GM12878 (cell line): ENCODE data around the gene CEP63. TPM values are rescaled to one million over a fixed set of nuclear protein-coding genes. Genes with fewer than 3 reads are reported as not detected.

Experiments
- CEBPZ ChIP-seq: fragments of 150-350 bp; IDR thresholded peaks from 2 replicates; pipeline ENCODE4 v1.6.1; 2016; ENCODE audit warnings: low read depth, low read length
- SMC3 ChIP-seq: IDR thresholded peaks from 2 replicates; pipeline ENCODE4 v1.6.1; 2011; ENCODE audit warnings: low read length, improper control_type of control experiment, borderline replicate concordance
- polyA plus RNA-seq, 11 experiments: library from polyadenylated mRNA; depleted of rRNA in 4 of 11; unstranded in 6 of 11; stranded (reverse) in 5 of 11; fragments of >200 nt; fragmentation: Nextera tagmentation in 4 of 11; fragmentation: Illumina TruSeq in 1 of 11; extraction: Ambion mirVana in 4 of 11; extraction: Trizol in 1 of 11; gene quantifications; 1 replicate in 1 of 11; 2 replicates in 10 of 11; pipeline versions ENCODE4 v1.2.1 to v1.2.3, GENCODE V29; 2011 to 2016; ENCODE audit warnings: inconsistent platforms in 2 of 11, missing spikeins in 2 of 11, low read depth in 1 of 11
- total RNA-seq, 4 experiments: library from RNA; depleted of rRNA in 3 of 4; stranded (reverse); fragments of >200 nt in 3 of 4; fragmentation: Illumina TruSeq in 1 of 4; extraction: Trizol in 1 of 4; gene quantifications; 2 replicates each; pipeline versions ENCODE4 v1.2.1 to v1.2.3, GENCODE V29; 2013 to 2021
- TF ChIP-seq, protein P1 (sequence below): fragments of 450-650 bp; IDR thresholded peaks from 2 replicates; pipeline ENCODE4 v1.6.1; 2017; ENCODE audit warnings: mild to moderate bottlenecking, moderate library complexity

CEP63 gene
- total and polyA plus RNA-seq, 10 of the 15 experiments (the other 5 are each of a cell fraction or from before 2014, with no cell fraction given), result 14.0 to 36.9 (median 26.8) TPM

- TF ChIP-seq, protein P1, sequence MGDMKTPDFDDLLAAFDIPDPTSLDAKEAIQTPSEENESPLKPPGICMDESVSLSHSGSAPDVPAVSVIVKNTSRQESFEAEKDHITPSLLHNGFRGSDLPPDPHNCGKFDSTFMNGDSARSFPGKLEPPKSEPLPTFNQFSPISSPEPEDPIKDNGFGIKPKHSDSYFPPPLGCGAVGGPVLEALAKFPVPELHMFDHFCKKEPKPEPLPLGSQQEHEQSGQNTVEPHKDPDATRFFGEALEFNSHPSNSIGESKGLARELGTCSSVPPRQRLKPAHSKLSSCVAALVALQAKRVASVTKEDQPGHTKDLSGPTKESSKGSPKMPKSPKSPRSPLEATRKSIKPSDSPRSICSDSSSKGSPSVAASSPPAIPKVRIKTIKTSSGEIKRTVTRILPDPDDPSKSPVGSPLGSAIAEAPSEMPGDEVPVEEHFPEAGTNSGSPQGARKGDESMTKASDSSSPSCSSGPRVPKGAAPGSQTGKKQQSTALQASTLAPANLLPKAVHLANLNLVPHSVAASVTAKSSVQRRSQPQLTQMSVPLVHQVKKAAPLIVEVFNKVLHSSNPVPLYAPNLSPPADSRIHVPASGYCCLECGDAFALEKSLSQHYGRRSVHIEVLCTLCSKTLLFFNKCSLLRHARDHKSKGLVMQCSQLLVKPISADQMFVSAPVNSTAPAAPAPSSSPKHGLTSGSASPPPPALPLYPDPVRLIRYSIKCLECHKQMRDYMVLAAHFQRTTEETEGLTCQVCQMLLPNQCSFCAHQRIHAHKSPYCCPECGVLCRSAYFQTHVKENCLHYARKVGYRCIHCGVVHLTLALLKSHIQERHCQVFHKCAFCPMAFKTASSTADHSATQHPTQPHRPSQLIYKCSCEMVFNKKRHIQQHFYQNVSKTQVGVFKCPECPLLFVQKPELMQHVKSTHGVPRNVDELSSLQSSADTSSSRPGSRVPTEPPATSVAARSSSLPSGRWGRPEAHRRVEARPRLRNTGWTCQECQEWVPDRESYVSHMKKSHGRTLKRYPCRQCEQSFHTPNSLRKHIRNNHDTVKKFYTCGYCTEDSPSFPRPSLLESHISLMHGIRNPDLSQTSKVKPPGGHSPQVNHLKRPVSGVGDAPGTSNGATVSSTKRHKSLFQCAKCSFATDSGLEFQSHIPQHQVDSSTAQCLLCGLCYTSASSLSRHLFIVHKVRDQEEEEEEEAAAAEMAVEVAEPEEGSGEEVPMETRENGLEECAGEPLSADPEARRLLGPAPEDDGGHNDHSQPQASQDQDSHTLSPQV, result no peak
- no peak for TF ChIP-seq SMC3
- no peak for TF ChIP-seq CEBPZ
Observed at GRCh38 chr3:134618478-134619300, 132.8 kb downstream of the CEP63 start (continued).
